ENCODE results near the gene SPATA6L. TPM values are rescaled to one million over a fixed set of nuclear protein-coding genes. Genes with fewer than 3 reads are reported as not detected.

The SPATA6L gene
- total and polyA plus RNA-seq, 12 donors = 0.55 to 8.3 (median 2.8) TPM

DNA sequence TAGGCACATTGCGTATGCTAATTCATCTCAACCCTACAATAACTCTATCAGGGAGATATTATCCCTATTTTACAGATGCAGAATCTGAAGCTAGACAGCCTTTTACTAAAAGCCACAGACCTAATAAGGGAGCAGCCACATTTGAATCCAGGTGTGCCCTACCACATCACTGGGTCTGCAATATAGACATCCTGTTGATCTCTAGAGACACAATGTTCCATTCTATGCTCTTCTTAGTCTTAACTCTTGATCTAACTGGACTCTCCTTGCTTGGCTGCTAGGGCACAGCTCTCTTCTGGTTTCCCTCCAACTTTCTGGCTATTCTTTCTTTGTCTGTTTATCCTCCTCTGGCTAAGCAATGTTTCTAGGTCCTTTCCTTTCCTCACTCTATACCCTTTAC lies 1.4 kb upstream of the SPATA6L start:
- Histone ChIP-seq H3K27me3 (no peaks in the 10 kb centered on the region), H3K36me3 (replicated peaks in 1 of 2) (no peaks in the 10 kb centered on the region), H3K4me1 (replicated peaks in 1 of 2) (peaks cover 10 to 24% of the 10 kb centered on the region in 2 donors), H3K27ac (no peak overlapping the region), H3K9me3 (replicated peaks in 1 of 3) (no peaks in the 10 kb centered on the region), H3K4me3 (no peak overlapping the region)
- intact Hi-C loops (cut with DNase I) = no loop called here
- 89 to 100% (median 97%) methylated on average over 1 of the region's 1 CpG for WGBS, 4 donors
- TF ChIP-seq CTCF (IDR thresholded peaks at IDR 0.05) (no peak), POLR2A (IDR thresholded peaks at IDR 0.05) (no peak)
- no peak for DNase-seq

- intact Hi-C loops (cut with DNase I) = no loop called here
- H3K4me3 ChIP-seq = no peak overlapping the region
- peak overlapping the region in 1 of 5 donors; percentile 5 for H3K27ac ChIP-seq
- no peak for TF ChIP-seq POLR2A (IDR thresholded peaks at IDR 0.05)
- no peak for TF ChIP-seq CTCF (IDR thresholded peaks at IDR 0.05)
- no peaks in the 10 kb centered on the region for H3K27me3 ChIP-seq
- H3K9me3 ChIP-seq (replicated peaks in 1 of 3) = no peaks in the 10 kb centered on the region
- WGBS, 4 donors = 78 to 86% (median 84%) methylated on average over 2 of the region's 2 CpGs
- H3K36me3 ChIP-seq (replicated peaks in 1 of 2) = no peaks in the 10 kb centered on the region
- H3K4me1 ChIP-seq (replicated peaks in 1 of 2) = peaks cover 10 to 24% of the 10 kb centered on the region in 2 donors
- DNase-seq = no peak
These were observed 923 bp downstream of the SPATA6L start for GRCh38 chr9:4665357-4665756.

- H3K4me1 ChIP-seq (replicated peaks in 1 of 2) = peaks cover 10 to 24% of the 10 kb centered on the region in 2 donors
- no peak overlapping the region for H3K27ac ChIP-seq
- no peaks in the 10 kb centered on the region for H3K36me3 ChIP-seq (replicated peaks in 1 of 2)
- no peak overlapping the region for H3K4me3 ChIP-seq
- no peaks in the 10 kb centered on the region for H3K9me3 ChIP-seq (replicated peaks in 1 of 3)
- TF ChIP-seq POLR2A (IDR thresholded peaks at IDR 0.05) (no peak), CTCF (IDR thresholded peaks at IDR 0.05) (no peak)
- intact Hi-C loops (cut with DNase I) = loop anchor here in 1 of 2 donors (5.0 kb wide), 1 partner anchor 78 kb away; the partner anchor contains the start of gene AK3
- WGBS, 4 donors = 84 to 86% (median 84%) methylated on average over 3 of the region's 3 CpGs
- H3K27me3 ChIP-seq = no peaks in the 10 kb centered on the region
- no peak for DNase-seq
These were observed 2.3 kb downstream of the SPATA6L start for GRCh38 chr9:4663956-4664355.

DNA sequence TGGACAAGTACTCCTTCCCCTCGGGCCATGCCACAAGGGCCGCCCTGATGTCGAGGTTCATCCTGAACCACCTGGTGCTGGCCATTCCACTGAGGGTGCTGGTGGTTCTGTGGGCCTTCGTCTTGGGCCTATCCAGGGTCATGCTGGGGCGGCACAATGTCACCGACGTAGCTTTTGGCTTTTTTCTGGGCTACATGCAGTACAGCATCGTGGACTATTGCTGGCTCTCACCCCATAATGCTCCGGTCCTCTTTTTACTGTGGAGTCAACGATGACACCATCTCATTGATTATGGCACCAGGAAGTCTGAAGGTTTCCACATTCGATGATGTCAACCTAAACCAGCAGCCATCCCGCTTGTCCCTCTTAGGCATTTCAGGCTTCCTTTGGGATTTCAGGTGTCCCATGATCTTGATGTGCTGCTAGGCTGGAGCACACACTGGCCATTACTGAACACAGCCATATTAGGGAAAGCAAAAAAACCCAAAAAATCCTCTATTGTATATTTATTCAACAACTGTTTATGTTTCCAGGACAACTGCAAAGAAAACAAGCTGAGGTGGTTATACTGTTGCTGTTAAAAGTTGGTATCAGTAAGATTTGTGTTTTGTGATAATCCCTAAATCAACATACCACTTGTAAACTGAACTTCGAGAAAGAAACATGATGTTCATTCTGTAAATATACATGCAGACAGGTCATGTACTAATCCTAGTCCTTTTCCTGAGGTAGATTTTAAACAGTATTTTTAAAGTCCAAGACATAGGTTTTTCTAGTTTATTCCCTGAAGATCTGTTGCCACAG lies 3.1 kb downstream of the SPATA6L start:
- no peaks in the 10 kb centered on the region for H3K9me3 ChIP-seq (replicated peaks in 1 of 3)
- TF ChIP-seq CTCF (IDR thresholded peaks at IDR 0.05) (no peak), POLR2A (IDR thresholded peaks at IDR 0.05) (no peak)
- H3K27me3 ChIP-seq = no peaks in the 10 kb centered on the region
- intact Hi-C loops (cut with DNase I) = loop anchor here in 1 of 2 donors (5.0 kb wide), 1 partner anchor 79 kb away; the partner anchor contains the start of gene AK3
- WGBS, 4 donors = 66 to 73% (median 69%) methylated on average over 11 to 13 of the region's 13 CpGs
- H3K27ac ChIP-seq = peak overlapping the region in 2 of 5 donors; percentile 85 to 87
- no peaks in the 10 kb centered on the region for H3K36me3 ChIP-seq (replicated peaks in 1 of 2)
- peak overlapping the region in 2 of 4 donors; percentile 71 to 72 for H3K4me3 ChIP-seq
- peak in 1 of 7 donors; percentile 57 for DNase-seq
- H3K4me1 ChIP-seq (replicated peaks in 1 of 2) = peaks cover 10 to 24% of the 10 kb centered on the region in 2 donors
